OCI-LY3 (cell line): ENCODE data around the gene CLGN.

ENCODE experiments used
- H2AFZ ChIP-seq: fragments of 200-600, 300-600 bp; shearing (Covaris generic); 2 replicates; pipeline ENCODE4 v1.6.0; 2014; ENCODE audit warnings: antibody characterized with exemption, low read depth, low read length
- H3K27ac ChIP-seq: fragments of 200-600, 300-600 bp; sonication (generic); 2 replicates; pipeline ENCODE4 v1.5.1; 2014; ENCODE audit warnings: mild to moderate bottlenecking, low read length, moderate library complexity, mixed read lengths
- H3K27me3 ChIP-seq: fragments of 200-600, 300-600 bp; sonication (generic); 2 replicates; pipeline ENCODE4 v1.6.1; 2014; ENCODE audit warnings: low read depth, low read length, mixed read lengths
- H3K36me3 ChIP-seq: fragments of 200-600, 300-600 bp; sonication (generic); replicated peaks from 2 replicates; pipeline ENCODE3; 2014; ENCODE audit warnings: low read depth, low read length, mixed read lengths
- H3K4me1 ChIP-seq: fragments of 300-600, 200-600 bp; sonication (generic); 2 replicates; pipeline ENCODE4 v1.6.1; 2014; ENCODE audit warnings: low read length, mixed read lengths
- H3K4me2 ChIP-seq: fragments of 200-600, 300-600 bp; sonication (generic); 2 replicates; pipeline ENCODE4 v1.6.1; 2014; ENCODE audit warnings: low read length, mixed read lengths
- H3K4me3 ChIP-seq: fragments of 300-600, 200-600 bp; sonication (generic); 2 replicates; pipeline ENCODE4 v1.5.1; 2014; ENCODE audit warnings: antibody characterized with exemption, mild to moderate bottlenecking, low read length, moderate library complexity
- H3K79me2 ChIP-seq: fragments of 300-600, 200-600 bp; shearing (Covaris generic); 2 replicates; pipeline ENCODE4 v1.6.1; 2014; ENCODE audit warnings: mild to moderate bottlenecking, low read length, mixed read lengths
- H3K9ac ChIP-seq: fragments of 300-600, 200-600 bp; shearing (Covaris generic); 2 replicates; pipeline ENCODE4 v1.6.0; 2014; ENCODE audit warnings: mild to moderate bottlenecking, low read length, moderate library complexity
- H3K9me3 ChIP-seq: fragments of 200-600, 300-600 bp; shearing (Covaris generic); 2 replicates; pipeline ENCODE4 v1.6.1; 2014; ENCODE audit warnings: low read length, mixed read lengths; ENCODE audit not compliant: insufficient read depth
- H4K20me1 ChIP-seq: fragments of 200-600, 300-600 bp; sonication (generic); 2 replicates; pipeline ENCODE4 v1.6.1; 2016; ENCODE audit warnings: low read length, mixed read lengths; ENCODE audit not compliant: insufficient read depth
- CTCF ChIP-seq: fragments of 200-600, 300-600 bp; sonication (generic); IDR thresholded peaks from 2 replicates; pipeline ENCODE4 v1.5.1; 2014; ENCODE audit warnings: antibody characterized with exemption, low read length, low read depth
- EZH2phosphoT487 ChIP-seq: fragments of 200-600 bp; shearing (Covaris generic); IDR thresholded peaks from 2 replicates; pipeline ENCODE4 v1.6.1; 2018; ENCODE audit warnings: antibody characterized with exemption, mixed run types, low read depth

Gene CLGN

GRCh38 chr4:140358281-140358680 lies 69.2 kb downstream of the CLGN start:
- Histone ChIP-seq H3K27ac (no peak overlapping the region), H3K27me3 (peaks cover 27% of the 10 kb centered on the region), H3K36me3 (no peaks in the 10 kb centered on the region), H3K4me2 (no peak overlapping the region), H3K9ac (no peak overlapping the region), H3K9me3 (no peaks in the 10 kb centered on the region), H3K79me2 (no peaks in the 10 kb centered on the region), H3K4me1 (no peaks in the 10 kb centered on the region), H4K20me1 (no peaks in the 10 kb centered on the region), H3K4me3 (no peak overlapping the region), H2AFZ (no peak overlapping the region)
- TF ChIP-seq CTCF (no peak), EZH2phosphoT487 (no peak)

GRCh38 chr4:140357868-140358267 lies 69.6 kb downstream of the CLGN start:
- Histone ChIP-seq H3K27me3 (peaks cover 27% of the 10 kb centered on the region), H3K27ac (no peak overlapping the region), H3K9me3 (no peaks in the 10 kb centered on the region), H3K4me3 (no peak overlapping the region), H3K9ac (no peak overlapping the region), H3K36me3 (no peaks in the 10 kb centered on the region), H3K79me2 (no peaks in the 10 kb centered on the region), H2AFZ (no peak overlapping the region), H3K4me1 (no peaks in the 10 kb centered on the region), H3K4me2 (no peak overlapping the region), H4K20me1 (no peaks in the 10 kb centered on the region)
- TF ChIP-seq EZH2phosphoT487 (no peak), CTCF (no peak)

GRCh38 chr4:140355288-140355687 lies 72.2 kb downstream of the CLGN start:
- TF ChIP-seq CTCF (no peak), EZH2phosphoT487 (no peak)
- Histone ChIP-seq H2AFZ (no peak overlapping the region), H3K9me3 (no peaks in the 10 kb centered on the region), H3K27ac (no peak overlapping the region), H3K79me2 (no peaks in the 10 kb centered on the region), H3K4me3 (no peak overlapping the region), H3K27me3 (peaks cover 30% of the 10 kb centered on the region), H3K36me3 (no peaks in the 10 kb centered on the region), H3K4me2 (no peak overlapping the region), H3K4me1 (no peaks in the 10 kb centered on the region), H4K20me1 (no peaks in the 10 kb centered on the region), H3K9ac (no peak overlapping the region)

- H3K9me3 ChIP-seq, result no peaks in the 10 kb centered on the region
- H3K36me3 ChIP-seq, result no peaks in the 10 kb centered on the region
- H3K27ac ChIP-seq, result no peak overlapping the region
- H3K4me2 ChIP-seq, result no peak overlapping the region
- H2AFZ ChIP-seq, result no peak overlapping the region
- no peaks in the 10 kb centered on the region for H3K79me2 ChIP-seq
- no peak overlapping the region for H3K9ac ChIP-seq
- H3K27me3 ChIP-seq, result peaks cover 45% of the 10 kb centered on the region
- no peak overlapping the region for H3K4me3 ChIP-seq
- no peaks in the 10 kb centered on the region for H3K4me1 ChIP-seq
- H4K20me1 ChIP-seq, result no peaks in the 10 kb centered on the region
- no peak for TF ChIP-seq CTCF
Observed at GRCh38 chr4:140353786-140354185, 73.7 kb downstream of the CLGN start.
